Measurements from ENCODE around the gene RBM43. TPM values are rescaled to one million over a fixed set of nuclear protein-coding genes. Genes with fewer than 3 reads are reported as not detected.

RBM43 gene
- polyA plus RNA-seq, 1 donor (not counting 4 experiments of a cell fraction or from before 2014, with no cell fraction given), result 2.7 TPM

GRCh38 chr2:151306621-151307020 is 45.0 kb upstream of the RBM43 start:
- H3K9ac ChIP-seq (ENCODE audit: control insufficient read depth, extremely low read depth, insufficient read depth, low read length), result no peak overlapping the region
- no peak overlapping the region for H3K4me2 ChIP-seq (ENCODE audit: control insufficient read depth, extremely low read depth, insufficient read depth, low read depth, low read length)
- H2AFZ ChIP-seq (ENCODE audit: control insufficient read depth, low read length), result no peak overlapping the region
- no peak for DNase-seq (ENCODE audit: low read depth, low spot score)
- no peaks in the 10 kb centered on the region for H4K20me1 ChIP-seq (ENCODE audit: control insufficient read depth, extremely low read depth, insufficient read depth, low read length)
- H3K9me3 ChIP-seq (ENCODE audit: control insufficient read depth, low read depth, low read length), result no peaks in the 10 kb centered on the region
- FAIRE-seq, result no peak
- H3K27me3 ChIP-seq (ENCODE audit: control insufficient read depth, extremely low read depth, insufficient read depth, low read length), result no peaks in the 10 kb centered on the region
- dilution Hi-C loops (cut with MboI; ENCODE audit: extremely low pct_ligation_motif_present, low sequenced_read_pairs), result no loop called here
- no peaks in the 10 kb centered on the region for H3K36me3 ChIP-seq (ENCODE audit: control insufficient read depth in 2 of 2, extremely low read depth in 1 of 2, insufficient read depth in 2 of 2, low read length in 2 of 2)
- no peak overlapping the region for H3K27ac ChIP-seq (ENCODE audit: control insufficient read depth, insufficient read depth, low read length)
- no peaks in the 10 kb centered on the region for H3K4me1 ChIP-seq (ENCODE audit: control insufficient read depth, extremely low read depth, insufficient read depth, low read length)
- no peak for TF ChIP-seq CTCF (optimal IDR thresholded peaks at IDR 0.05 in 1 of 3, IDR thresholded peaks at IDR 0.05 in 1 of 3, conservative IDR thresholded peaks at IDR 0.05 in 1 of 3; ENCODE audit: extremely low read depth in 1 of 3, insufficient read depth in 2 of 3, low read length in 3 of 3)
- no peak for TF ChIP-seq EZH2 (IDR thresholded peaks at IDR 0.05; ENCODE audit: low read length)
- no peaks in the 10 kb centered on the region for H3K79me2 ChIP-seq (ENCODE audit: control insufficient read depth, insufficient read depth, low read length)
- H3K9me1 ChIP-seq (ENCODE audit: control insufficient read depth, extremely low read depth, insufficient read depth, low read length), result no peaks in the 10 kb centered on the region
- H3K4me3 ChIP-seq (ENCODE audit: control insufficient read depth in 2 of 3, extremely low read depth in 1 of 3, insufficient read depth in 2 of 3, low read depth in 1 of 3, low read length in 3 of 3), result no peak overlapping the region

GRCh38 chr2:151305129-151305691 is 43.5 kb upstream of the RBM43 start:
- no peak overlapping the region for H3K4me2 ChIP-seq (ENCODE audit: control insufficient read depth, extremely low read depth, insufficient read depth, low read depth, low read length)
- no peak for DNase-seq (ENCODE audit: low read depth, low spot score)
- no peak overlapping the region for H3K27ac ChIP-seq (ENCODE audit: control insufficient read depth, insufficient read depth, low read length)
- TF ChIP-seq EZH2 (IDR thresholded peaks at IDR 0.05; ENCODE audit: low read length) (no peak), CTCF (optimal IDR thresholded peaks at IDR 0.05 in 1 of 3, IDR thresholded peaks at IDR 0.05 in 1 of 3, conservative IDR thresholded peaks at IDR 0.05 in 1 of 3; ENCODE audit: extremely low read depth in 1 of 3, insufficient read depth in 2 of 3, low read length in 3 of 3) (no peak)
- H3K4me3 ChIP-seq (ENCODE audit: control insufficient read depth in 2 of 3, extremely low read depth in 1 of 3, insufficient read depth in 2 of 3, low read depth in 1 of 3, low read length in 3 of 3), result no peak overlapping the region
- H3K27me3 ChIP-seq (ENCODE audit: control insufficient read depth, extremely low read depth, insufficient read depth, low read length), result no peaks in the 10 kb centered on the region
- H2AFZ ChIP-seq (ENCODE audit: control insufficient read depth, low read length), result no peak overlapping the region
- no peaks in the 10 kb centered on the region for H3K79me2 ChIP-seq (ENCODE audit: control insufficient read depth, insufficient read depth, low read length)
- no peak for FAIRE-seq
- dilution Hi-C loops (cut with MboI; ENCODE audit: extremely low pct_ligation_motif_present, low sequenced_read_pairs), result no loop called here
- no peaks in the 10 kb centered on the region for H4K20me1 ChIP-seq (ENCODE audit: control insufficient read depth, extremely low read depth, insufficient read depth, low read length)
- H3K9me3 ChIP-seq (ENCODE audit: control insufficient read depth, low read depth, low read length), result no peaks in the 10 kb centered on the region
- no peak overlapping the region for H3K9ac ChIP-seq (ENCODE audit: control insufficient read depth, extremely low read depth, insufficient read depth, low read length)
- H3K4me1 ChIP-seq (ENCODE audit: control insufficient read depth, extremely low read depth, insufficient read depth, low read length), result no peaks in the 10 kb centered on the region
- H3K9me1 ChIP-seq (ENCODE audit: control insufficient read depth, extremely low read depth, insufficient read depth, low read length), result no peaks in the 10 kb centered on the region
- no peaks in the 10 kb centered on the region for H3K36me3 ChIP-seq (ENCODE audit: control insufficient read depth in 2 of 2, extremely low read depth in 1 of 2, insufficient read depth in 2 of 2, low read length in 2 of 2)
